ENCODE results near the gene TTC9C. TPM values are rescaled to one million over a fixed set of nuclear protein-coding genes. Genes with fewer than 3 reads are reported as not detected.

Gene TTC9C
- total RNA-seq, 3 donors from 2014 or later: 19.2 to 26.2 (median 25.8) TPM

- peaks cover 3 to 16% of the 10 kb centered on the region in 2 donors for H3K4me1 ChIP-seq
- H3K4me3 ChIP-seq: peak overlapping the region; percentile 62 to 85 (median 69)
- peak overlapping the region; percentile 96 for H3K27ac ChIP-seq
- intact Hi-C loops (cut with DNase I; ENCODE audit: low total_unique reads): no loop called here
- H3K27me3 ChIP-seq: no peaks in the 10 kb centered on the region
- DNase-seq (ENCODE audit: low spot score in 2 of 2): peak in 1 of 2 donors; percentile 45
- no peaks in the 10 kb centered on the region for H3K36me3 ChIP-seq
- no peaks in the 10 kb centered on the region for H3K9me3 ChIP-seq
- TF ChIP-seq, protein P1, sequence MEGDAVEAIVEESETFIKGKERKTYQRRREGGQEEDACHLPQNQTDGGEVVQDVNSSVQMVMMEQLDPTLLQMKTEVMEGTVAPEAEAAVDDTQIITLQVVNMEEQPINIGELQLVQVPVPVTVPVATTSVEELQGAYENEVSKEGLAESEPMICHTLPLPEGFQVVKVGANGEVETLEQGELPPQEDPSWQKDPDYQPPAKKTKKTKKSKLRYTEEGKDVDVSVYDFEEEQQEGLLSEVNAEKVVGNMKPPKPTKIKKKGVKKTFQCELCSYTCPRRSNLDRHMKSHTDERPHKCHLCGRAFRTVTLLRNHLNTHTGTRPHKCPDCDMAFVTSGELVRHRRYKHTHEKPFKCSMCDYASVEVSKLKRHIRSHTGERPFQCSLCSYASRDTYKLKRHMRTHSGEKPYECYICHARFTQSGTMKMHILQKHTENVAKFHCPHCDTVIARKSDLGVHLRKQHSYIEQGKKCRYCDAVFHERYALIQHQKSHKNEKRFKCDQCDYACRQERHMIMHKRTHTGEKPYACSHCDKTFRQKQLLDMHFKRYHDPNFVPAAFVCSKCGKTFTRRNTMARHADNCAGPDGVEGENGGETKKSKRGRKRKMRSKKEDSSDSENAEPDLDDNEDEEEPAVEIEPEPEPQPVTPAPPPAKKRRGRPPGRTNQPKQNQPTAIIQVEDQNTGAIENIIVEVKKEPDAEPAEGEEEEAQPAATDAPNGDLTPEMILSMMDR (IDR thresholded peaks at IDR 0.05): no peak
- TF ChIP-seq POLR2AphosphoS5 (IDR thresholded peaks at IDR 0.05) (no peak), POLR2A (IDR thresholded peaks at IDR 0.05) (no peak)
These were observed 19.5 kb upstream of the TTC9C start for GRCh38 chr11:62708793-62709192.

GRCh38 chr11:62709247-62710000, 18.9 kb upstream of the TTC9C start:
- H3K9me3 ChIP-seq: no peaks in the 10 kb centered on the region
- peak; percentile 98 to 99 for DNase-seq (ENCODE audit: low spot score in 2 of 2)
- H3K4me1 ChIP-seq: peaks cover 3 to 16% of the 10 kb centered on the region in 2 donors

DNA sequence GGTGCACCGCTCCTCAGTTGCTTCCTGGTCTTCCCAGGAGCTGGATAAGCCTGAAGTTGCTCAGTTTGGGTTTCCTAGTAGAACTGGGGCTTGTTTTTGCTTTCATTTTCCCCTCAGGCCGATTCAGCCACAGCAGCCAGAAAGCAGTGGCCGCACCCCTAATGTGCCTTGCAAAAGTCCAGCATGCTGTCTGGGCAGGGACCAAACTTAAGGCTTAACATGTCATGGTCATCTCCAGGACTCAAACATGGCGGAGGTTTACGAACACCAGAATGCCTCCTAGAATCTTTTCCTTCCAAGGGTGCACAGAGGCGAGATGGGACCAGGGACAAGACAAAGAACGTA, 18.3 kb upstream of the TTC9C start:
- Histone ChIP-seq H3K4me3 (peak overlapping the region; percentile 62 to 85 (median 69)), H3K27me3 (no peaks in the 10 kb centered on the region), H3K36me3 (no peaks in the 10 kb centered on the region), H3K4me1 (peaks cover 3 to 16% of the 10 kb centered on the region in 2 donors), H3K9me3 (no peaks in the 10 kb centered on the region), H3K27ac (peak overlapping the region; percentile 96)
- no peak for DNase-seq (ENCODE audit: low spot score in 2 of 2)
- intact Hi-C loops (cut with DNase I; ENCODE audit: low total_unique reads): no loop called here
- TF ChIP-seq, protein P1 (IDR thresholded peaks at IDR 0.05): no peak
- TF ChIP-seq POLR2A (IDR thresholded peaks at IDR 0.05) (no peak), POLR2AphosphoS5 (IDR thresholded peaks at IDR 0.05) (no peak)

More at GRCh38 chr11:62709247-62710000, 18.9 kb upstream of the TTC9C start:
- no peaks in the 10 kb centered on the region for H3K27me3 ChIP-seq
- intact Hi-C loops (cut with DNase I; ENCODE audit: low total_unique reads): no loop called here
- H3K27ac ChIP-seq: peak overlapping the region; percentile 96
- H3K36me3 ChIP-seq: no peaks in the 10 kb centered on the region
- TF ChIP-seq, protein P1 (IDR thresholded peaks at IDR 0.05): peak in 1 of 3 donors; percentile 6
- TF ChIP-seq POLR2AphosphoS5 (IDR thresholded peaks at IDR 0.05) (peak; percentile 80 to 91 (median 84)), POLR2A (IDR thresholded peaks at IDR 0.05) (peak; percentile 89)
- peak overlapping the region; percentile 62 to 85 (median 69) for H3K4me3 ChIP-seq

DNA sequence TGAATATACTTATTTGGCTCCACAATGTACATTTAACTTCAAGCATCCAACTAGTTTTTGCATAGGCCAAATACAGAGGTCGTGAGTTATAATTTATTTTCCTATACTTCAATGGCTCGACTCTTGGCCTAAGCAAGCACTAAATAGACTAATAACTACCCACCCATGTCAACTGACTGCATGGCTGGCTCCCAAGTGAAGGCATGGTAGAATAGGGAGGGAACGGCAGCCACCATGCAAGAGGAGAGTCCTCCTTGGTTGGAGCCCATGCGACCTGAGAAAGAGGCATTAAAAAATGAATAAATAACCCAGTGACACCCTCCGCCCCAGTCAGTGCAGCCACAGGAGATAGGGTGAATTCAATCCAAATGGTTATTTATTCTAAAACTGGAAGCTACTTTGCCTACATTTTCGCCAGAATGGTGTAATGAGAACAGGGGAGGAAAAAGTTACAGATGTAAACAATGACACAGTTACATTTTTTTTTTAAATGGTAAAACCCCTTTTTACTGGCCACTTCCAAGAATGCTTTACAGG, 15.9 kb upstream of the TTC9C start:
- DNase-seq (ENCODE audit: low spot score in 2 of 2): no peak
- intact Hi-C loops (cut with DNase I; ENCODE audit: low total_unique reads): no loop called here
- no peaks in the 10 kb centered on the region for H3K36me3 ChIP-seq
- no peaks in the 10 kb centered on the region for H3K9me3 ChIP-seq
- no peak overlapping the region for H3K27ac ChIP-seq
- no peaks in the 10 kb centered on the region for H3K27me3 ChIP-seq
- no peak overlapping the region for H3K4me3 ChIP-seq
- H3K4me1 ChIP-seq: peaks cover 0 to 16% of the 10 kb centered on the region in 2 donors
- TF ChIP-seq POLR2A (IDR thresholded peaks at IDR 0.05): no peak
- TF ChIP-seq POLR2AphosphoS5 (IDR thresholded peaks at IDR 0.05): no peak
- TF ChIP-seq, protein P1 (IDR thresholded peaks at IDR 0.05): no peak

- intact Hi-C loops (cut with DNase I; ENCODE audit: low total_unique reads): no loop called here
- no peaks in the 10 kb centered on the region for H3K9me3 ChIP-seq
- TF ChIP-seq, protein P1 (IDR thresholded peaks at IDR 0.05): no peak
- TF ChIP-seq POLR2AphosphoS5 (IDR thresholded peaks at IDR 0.05) (no peak), POLR2A (IDR thresholded peaks at IDR 0.05) (no peak)
- H3K4me1 ChIP-seq: peaks cover 0 to 16% of the 10 kb centered on the region in 2 donors
- H3K4me3 ChIP-seq: no peak overlapping the region
- H3K27me3 ChIP-seq: no peaks in the 10 kb centered on the region
- H3K36me3 ChIP-seq: no peaks in the 10 kb centered on the region
- H3K27ac ChIP-seq: no peak overlapping the region
- DNase-seq (ENCODE audit: low spot score in 2 of 2): no peak
These were observed 15.4 kb upstream of the TTC9C start for GRCh38 chr11:62712861-62713260.

All from breast epithelium (tissue), 4 donors.